Measurements from ENCODE around the gene ROBO1.

The ROBO1 gene

GRCh38 chr3:79012530-79012913 lies 755.3 kb downstream of the ROBO1 start:
- DNase-seq (ENCODE audit: low read depth, low spot score): peak; percentile 52
- in situ Hi-C loops (cut with HindIII; ENCODE audit: low sequenced_read_pairs): no loop called here
- TF ChIP-seq CTCF (IDR thresholded peaks at IDR 0.05; ENCODE audit: low read depth, low read length): no peak
- H3K4me3 ChIP-seq (ENCODE audit: low read depth, low read length): no peak overlapping the region

- DNase-seq (ENCODE audit: low read depth, low spot score): no peak
- no peak for TF ChIP-seq CTCF (IDR thresholded peaks at IDR 0.05; ENCODE audit: low read depth, low read length)
- H3K4me3 ChIP-seq (ENCODE audit: low read depth, low read length): no peak overlapping the region
- in situ Hi-C loops (cut with HindIII; ENCODE audit: low sequenced_read_pairs): no loop called here
Measured at GRCh38 chr3:79011821-79012529, 755.8 kb downstream of the ROBO1 start.

GRCh38 chr3:79009861-79010260 lies 757.9 kb downstream of the ROBO1 start:
- TF ChIP-seq CTCF (IDR thresholded peaks at IDR 0.05; ENCODE audit: low read depth, low read length): no peak
- in situ Hi-C loops (cut with HindIII; ENCODE audit: low sequenced_read_pairs): no loop called here
- H3K4me3 ChIP-seq (ENCODE audit: low read depth, low read length): no peak overlapping the region
- no peak for DNase-seq (ENCODE audit: low read depth, low spot score)

- in situ Hi-C loops (cut with HindIII; ENCODE audit: low sequenced_read_pairs): no loop called here
- DNase-seq (ENCODE audit: low read depth, low spot score): no peak
- no peak for TF ChIP-seq CTCF (IDR thresholded peaks at IDR 0.05; ENCODE audit: low read depth, low read length)
- H3K4me3 ChIP-seq (ENCODE audit: low read depth, low read length): no peak overlapping the region
Measured at GRCh38 chr3:79006077-79006476, 761.7 kb downstream of the ROBO1 start.

- no peak for TF ChIP-seq CTCF (IDR thresholded peaks at IDR 0.05; ENCODE audit: low read depth, low read length)
- in situ Hi-C loops (cut with HindIII; ENCODE audit: low sequenced_read_pairs): no loop called here
- peak; percentile 52 for DNase-seq (ENCODE audit: low read depth, low spot score)
- no peak overlapping the region for H3K4me3 ChIP-seq (ENCODE audit: low read depth, low read length)
Measured at GRCh38 chr3:79005084-79005483, 762.7 kb downstream of the ROBO1 start.

GRCh38 chr3:79003994-79004393 lies 763.8 kb downstream of the ROBO1 start:
- in situ Hi-C loops (cut with HindIII; ENCODE audit: low sequenced_read_pairs): no loop called here
- no peak overlapping the region for H3K4me3 ChIP-seq (ENCODE audit: low read depth, low read length)
- no peak for DNase-seq (ENCODE audit: low read depth, low spot score)
- no peak for TF ChIP-seq CTCF (IDR thresholded peaks at IDR 0.05; ENCODE audit: low read depth, low read length)
